K562 (cell line): ENCODE data around the gene TARP.

Experiments
- ARID2 ChIP-seq: fragments of 450-650 bp; IDR thresholded peaks from 2 replicates; pipeline ENCODE4 v1.6.1; 2017; ENCODE audit warnings: antibody characterized with exemption, mild to moderate bottlenecking
- ATF2 ChIP-seq: sonication (generic); formaldehyde crosslinking; IDR thresholded peaks from 2 replicates; pipeline ENCODE4 v1.8.1; 2022; ENCODE audit warnings: missing genetic modification reagents
- CC2D1A ChIP-seq: fragments of 450-650 bp; IDR thresholded peaks from 2 replicates; pipeline ENCODE4 v1.6.1; 2017; ENCODE audit warnings: mild to moderate bottlenecking
- CREB1 ChIP-seq, 2 experiments: sonication (generic) in 1 of 2; formaldehyde crosslinking in 1 of 2; IDR thresholded peaks; 2 replicates each; pipeline versions ENCODE4 v1.6.1 to v1.8.0; 2012 to 2022; ENCODE audit warnings: inconsistent platforms in 1 of 2, mild to moderate bottlenecking in 1 of 2, missing genetic modification reagents in 1 of 2, moderate library complexity in 1 of 2
- FOXJ2 ChIP-seq: fragments of 200-800 bp; sonication (Bioruptor generic); IDR thresholded peaks from 2 replicates; pipeline ENCODE4 v1.6.1; 2016; ENCODE audit warnings: missing genetic modification characterization, missing compliant biosample characterization
- FOXK2 ChIP-seq, 2 experiments: fragments of 450-650 bp; IDR thresholded peaks in 1 of 2; conservative IDR thresholded peaks in 1 of 2; 2 replicates each; pipeline ENCODE4 v1.6.1; 2016; ENCODE audit warnings: low read depth in 2 of 2, mild to moderate bottlenecking in 1 of 2
- NFIC ChIP-seq: fragments of 450-650 bp; IDR thresholded peaks from 2 replicates; pipeline ENCODE4 v1.6.1; 2017; ENCODE audit warnings: mild to moderate bottlenecking, inconsistent platforms
- SMAD2 ChIP-seq: fragments of 150-350 bp; IDR thresholded peaks from 2 replicates; pipeline ENCODE4 v1.6.1; 2014; ENCODE audit warnings: low read depth, mild to moderate bottlenecking, low read length
- SREBF1 ChIP-seq: fragments of 150-350 bp; IDR thresholded peaks from 2 replicates; pipeline ENCODE4 v1.6.1; 2014; ENCODE audit warnings: antibody characterized with exemption, low read depth, low read length, borderline replicate concordance
- SRF ChIP-seq, 2 experiments: fragments of 250-450, 450-650 bp in 1 of 2; sonication (Bioruptor Pico) in 1 of 2; sonication (generic) in 1 of 2; formaldehyde crosslinking; IDR thresholded peaks; 2 replicates each; pipeline versions ENCODE4 v1.5.0 to v1.5.1; 2020 to 2022; ENCODE audit warnings: mild to moderate bottlenecking in 1 of 2, missing genetic modification reagents in 1 of 2
- SRSF3 ChIP-seq: fragments of 200-400 bp; formaldehyde crosslinking; IDR thresholded peaks from 2 replicates; pipeline ENCODE4 v1.6.1; 2016; ENCODE audit warnings: mild to moderate bottlenecking, low read length, moderate library complexity; ENCODE audit not compliant: insufficient read depth
- STAT5A ChIP-seq: IDR thresholded peaks from 2 replicates; pipeline ENCODE4 v1.6.1; 2012; ENCODE audit warnings: low read length, inconsistent platforms, borderline replicate concordance
- UBTF ChIP-seq, 2 experiments: IDR thresholded peaks; 2 replicates each; pipeline ENCODE4 v1.6.1; 2012; ENCODE audit warnings: improper control_type of control experiment in 2 of 2, low read depth in 2 of 2, low read length in 2 of 2, borderline replicate concordance in 1 of 2
- ZNF280A ChIP-seq: fragments of 450-650 bp; IDR thresholded peaks from 2 replicates; pipeline ENCODE4 v1.6.1; 2018; ENCODE audit warnings: mild to moderate bottlenecking, low read depth; ENCODE audit not compliant: partially characterized antibody
- ZNF518B ChIP-seq: fragments of 250-450 bp; sonication (Bioruptor Pico); IDR thresholded peaks from 2 replicates; pipeline ENCODE4 v1.5.0; 2021; ENCODE audit warnings: mild to moderate bottlenecking, moderate library complexity
- ZNF740 ChIP-seq, 3 experiments: fragments of 200-800 bp in 1 of 3; sonication (Bioruptor generic) in 1 of 3; sonication (generic) in 1 of 3; formaldehyde crosslinking in 1 of 3; IDR thresholded peaks; 2 replicates each; pipeline versions ENCODE4 v1.6.1 to v1.8.0; 2016 to 2022; ENCODE audit warnings: mild to moderate bottlenecking in 2 of 3, missing compliant biosample characterization in 2 of 3, missing genetic modification characterization in 2 of 3, missing genetic modification reagents in 1 of 3

Gene TARP

GRCh38 chr7:38222481-38223096 is 50.8 kb downstream of the TARP start (continued):
- TF ChIP-seq FOXK2 (conservative IDR thresholded peaks at IDR 0.05 in 1 of 2, IDR thresholded peaks at IDR 0.05 in 1 of 2; ENCODE audit: low read depth in 2 of 2) (peak; percentile 97 to 98), ARID2 (peak; percentile 64; the same call in 1 of the 2 replicates), SRSF3 (no peak), ATF2 (no peak), FOXJ2 (tag) (no peak), UBTF (IDR thresholded peaks at IDR 0.05; ENCODE audit: borderline replicate concordance in 1 of 2, low read depth in 2 of 2, low read length in 2 of 2) (no peak), SREBF1 (no peak), STAT5A (no peak), ZNF518B (no peak), SMAD2 (no peak), CREB1 (IDR thresholded peaks at IDR 0.05) (no peak), CREB1 (CRISPR knock-in tag; IDR thresholded peaks at IDR 0.05) (no peak), ZNF280A (no peak), SRF (CRISPR knock-in tag; IDR thresholded peaks at IDR 0.05) (0 out of 4 replicates have a peak, but pooled peaks of 1 of the 2 experiments have one; percentile 30), NFIC (no peak), ZNF740 (CRISPR knock-in tag; IDR thresholded peaks at IDR 0.05) (no peak), ZNF740 (tag; IDR thresholded peaks at IDR 0.05) (no peak), CC2D1A (no peak; the same call in 1 of the 2 replicates)
